ENCODE data around the gene KCTD5. TPM values are rescaled to one million over a fixed set of nuclear protein-coding genes. Genes with fewer than 3 reads are reported as not detected.
A peak's percentile ranks its signal among the peaks of the same experiment; 100 is the strongest.
"Not testable (repeated sequence)": the region's sequence is repeated elsewhere in the genome, so short reads cannot be mapped to it uniquely, and the experiment has no call there.

KCTD5 gene
- polyA plus RNA-seq, 3 donors = 21.2 to 26.0 (median 22.6) TPM

DNA sequence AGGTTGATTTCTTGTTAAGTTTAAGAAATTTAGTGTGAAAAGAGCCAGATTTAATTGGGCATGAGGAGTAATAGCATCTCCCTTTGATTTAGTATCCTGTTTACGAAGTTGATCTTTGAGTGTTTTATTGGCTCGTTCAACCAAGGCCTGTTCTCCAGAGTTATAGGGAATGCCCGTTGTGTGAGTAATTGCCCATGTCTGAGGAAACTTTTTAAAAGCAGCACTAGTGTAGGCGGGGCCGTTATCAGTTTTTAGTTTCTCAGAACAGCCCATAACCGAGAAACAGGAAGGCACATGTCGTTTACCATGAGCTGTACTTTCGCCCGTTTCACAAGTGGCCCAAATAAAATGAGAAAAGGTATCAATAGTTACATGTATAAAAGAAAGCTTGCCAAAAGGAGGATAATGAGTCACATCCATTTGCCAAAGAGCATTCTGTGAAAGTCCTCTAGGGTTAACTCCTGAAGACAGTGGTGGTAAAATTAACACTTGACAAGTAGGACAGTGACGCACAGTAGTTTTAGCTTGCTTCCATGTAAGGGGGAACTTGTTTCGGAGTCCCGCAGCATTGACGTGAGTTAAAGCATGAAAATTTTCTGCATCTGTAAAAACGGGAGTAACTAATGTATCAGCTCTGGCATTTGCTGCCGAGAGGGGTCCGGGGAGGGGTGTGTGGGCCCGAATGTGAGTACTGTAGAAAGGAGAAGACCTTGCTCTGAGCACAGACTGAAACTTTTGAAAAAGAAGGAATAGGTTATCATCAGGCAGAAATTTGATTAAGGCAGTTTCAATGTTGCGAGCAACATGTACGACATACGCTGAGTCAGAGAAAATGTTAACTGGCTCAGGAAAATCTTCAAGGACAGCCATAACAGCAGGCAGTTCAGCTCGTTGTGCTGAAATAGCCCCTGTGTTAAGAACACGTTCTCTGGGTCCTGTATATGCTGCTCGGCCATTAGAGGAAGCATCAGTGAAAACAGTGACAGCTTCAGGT, 18.5 kb upstream of the KCTD5 start:
- DNase-seq (ENCODE audit: extremely low read depth in 1 of 11, low read depth in 9 of 11, low spot score in 4 of 11) = peak in 3 of 11 donors; percentile 50 to 67 (median 63)

DNA sequence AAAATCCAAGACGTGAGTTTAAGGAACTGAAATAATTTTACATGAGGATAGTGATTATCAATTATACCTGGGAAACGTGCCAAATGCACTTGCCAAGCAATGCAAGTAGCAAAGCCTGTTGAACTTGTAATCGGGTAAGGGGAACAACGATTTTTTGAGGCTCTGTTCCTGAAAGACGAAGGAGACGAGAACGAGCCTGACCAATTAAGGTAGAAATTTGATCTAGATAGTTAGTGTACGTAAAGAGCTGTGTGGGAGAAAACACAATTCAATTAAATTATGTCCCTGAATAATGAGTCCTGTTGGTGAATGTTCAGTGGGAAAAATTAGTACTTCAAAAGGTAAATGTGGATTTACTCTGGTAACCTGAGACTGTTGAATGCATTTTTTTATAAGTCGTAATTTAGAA, 17.7 kb upstream of the KCTD5 start:
- DNase-seq (ENCODE audit: extremely low read depth in 1 of 11, low read depth in 9 of 11, low spot score in 4 of 11) = no peak

DNA sequence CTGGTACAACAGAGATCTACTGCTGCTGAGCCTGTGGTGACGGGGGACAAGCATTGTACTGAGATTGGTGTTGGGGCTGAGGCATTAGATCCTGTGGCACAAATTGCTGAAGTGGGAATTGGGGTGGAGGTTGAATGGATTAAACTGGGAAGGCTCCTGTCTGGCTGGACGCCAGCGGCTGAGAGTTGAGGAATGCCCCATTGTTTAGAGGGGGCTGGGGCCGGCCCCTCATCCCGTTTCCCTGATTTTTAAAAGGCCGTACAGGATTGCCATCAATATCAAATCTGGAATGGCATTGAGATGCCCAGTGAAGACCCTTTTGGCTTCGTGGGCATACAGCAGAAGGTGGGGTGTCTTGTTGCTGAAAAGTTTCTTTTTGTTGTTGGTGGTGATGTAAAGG, 15.7 kb upstream of the KCTD5 start:
- DNase-seq (ENCODE audit: extremely low read depth in 1 of 11, low read depth in 9 of 11, low spot score in 4 of 11) = not testable (repeated sequence)

DNA sequence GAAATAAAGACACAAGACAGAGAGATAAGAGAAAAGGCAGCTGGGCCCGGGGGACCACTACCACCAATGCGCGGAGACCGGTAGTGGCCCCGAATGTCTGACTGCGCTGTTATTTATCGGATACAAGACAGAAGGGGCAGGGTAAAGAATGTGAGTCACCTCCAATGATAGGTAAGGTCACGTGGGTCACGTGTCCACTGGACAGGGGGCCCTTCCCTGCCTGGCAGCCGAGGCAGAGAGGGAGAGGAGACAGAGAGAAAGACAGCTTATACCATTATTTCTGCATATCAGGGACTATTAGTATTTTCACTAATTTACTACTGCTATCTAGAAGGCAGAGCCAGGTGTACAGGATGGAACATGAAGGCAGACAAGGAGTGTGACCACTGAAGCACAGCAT, 12.7 kb upstream of the KCTD5 start:
- DNase-seq (ENCODE audit: extremely low read depth in 1 of 11, low read depth in 9 of 11, low spot score in 4 of 11) = not testable (repeated sequence)

DNA sequence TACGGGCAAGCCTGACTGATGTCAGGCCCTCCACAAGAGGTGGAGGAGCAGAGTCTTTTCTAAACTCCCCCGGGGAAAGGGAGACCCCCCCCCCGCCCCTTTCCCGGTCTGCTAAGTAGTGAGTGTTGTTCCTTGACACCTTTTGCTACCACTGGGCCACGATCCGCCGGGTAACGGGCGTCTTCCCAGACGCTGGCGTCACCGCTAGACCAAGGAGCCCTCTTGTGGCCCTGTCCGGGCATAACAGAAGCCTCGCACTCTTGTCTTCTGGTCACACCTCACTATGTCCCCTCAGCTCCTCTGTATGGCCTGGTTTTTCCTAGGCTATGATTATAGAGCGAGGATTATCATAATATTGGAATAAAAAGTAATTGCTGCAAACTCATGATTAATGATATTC, 12.3 kb upstream of the KCTD5 start:
- DNase-seq (ENCODE audit: extremely low read depth in 1 of 11, low read depth in 9 of 11, low spot score in 4 of 11) = not testable (repeated sequence)

DNA sequence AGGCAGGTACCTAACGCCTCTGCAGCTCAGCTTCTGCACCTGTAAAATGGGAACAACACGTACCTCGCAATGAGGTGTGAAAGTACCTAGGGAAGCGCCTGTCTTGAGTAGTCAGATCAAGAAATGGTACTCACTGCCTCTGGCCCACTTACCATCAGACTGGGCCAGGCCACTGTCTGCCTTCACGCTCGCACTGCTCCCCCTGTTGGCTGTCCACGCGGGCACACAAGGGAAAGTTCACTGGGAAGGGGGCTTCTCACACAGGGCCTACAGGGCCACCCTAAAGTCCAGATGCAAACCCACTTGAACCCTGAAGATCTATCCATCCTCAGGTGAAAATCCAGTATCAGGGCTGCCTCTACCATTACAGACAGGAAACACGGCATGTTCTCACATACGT, 11.1 kb upstream of the KCTD5 start:
- not testable (repeated sequence) for DNase-seq (ENCODE audit: extremely low read depth in 1 of 11, low read depth in 9 of 11, low spot score in 4 of 11)

DNA sequence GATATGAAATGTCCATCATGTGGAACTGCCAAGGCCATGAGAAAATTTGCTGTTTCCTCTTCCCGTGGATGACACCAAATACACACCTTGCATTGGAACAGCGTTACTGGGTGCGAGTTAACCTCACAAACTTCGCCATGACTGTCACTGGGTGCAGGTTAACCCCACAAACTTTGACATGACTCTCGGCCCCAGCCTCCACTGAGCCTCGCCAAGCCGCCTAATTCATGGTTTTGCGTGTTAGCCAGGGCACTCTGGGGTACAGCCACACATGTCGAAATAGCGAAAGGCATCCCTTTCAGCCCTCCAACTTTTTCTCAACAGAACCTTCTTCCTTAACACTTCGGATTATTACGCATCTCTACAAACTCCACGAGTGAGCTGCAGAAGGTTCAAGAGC, 10.6 kb upstream of the KCTD5 start:
- DNase-seq (ENCODE audit: extremely low read depth in 1 of 11, low read depth in 9 of 11, low spot score in 4 of 11) = no peak

DNA sequence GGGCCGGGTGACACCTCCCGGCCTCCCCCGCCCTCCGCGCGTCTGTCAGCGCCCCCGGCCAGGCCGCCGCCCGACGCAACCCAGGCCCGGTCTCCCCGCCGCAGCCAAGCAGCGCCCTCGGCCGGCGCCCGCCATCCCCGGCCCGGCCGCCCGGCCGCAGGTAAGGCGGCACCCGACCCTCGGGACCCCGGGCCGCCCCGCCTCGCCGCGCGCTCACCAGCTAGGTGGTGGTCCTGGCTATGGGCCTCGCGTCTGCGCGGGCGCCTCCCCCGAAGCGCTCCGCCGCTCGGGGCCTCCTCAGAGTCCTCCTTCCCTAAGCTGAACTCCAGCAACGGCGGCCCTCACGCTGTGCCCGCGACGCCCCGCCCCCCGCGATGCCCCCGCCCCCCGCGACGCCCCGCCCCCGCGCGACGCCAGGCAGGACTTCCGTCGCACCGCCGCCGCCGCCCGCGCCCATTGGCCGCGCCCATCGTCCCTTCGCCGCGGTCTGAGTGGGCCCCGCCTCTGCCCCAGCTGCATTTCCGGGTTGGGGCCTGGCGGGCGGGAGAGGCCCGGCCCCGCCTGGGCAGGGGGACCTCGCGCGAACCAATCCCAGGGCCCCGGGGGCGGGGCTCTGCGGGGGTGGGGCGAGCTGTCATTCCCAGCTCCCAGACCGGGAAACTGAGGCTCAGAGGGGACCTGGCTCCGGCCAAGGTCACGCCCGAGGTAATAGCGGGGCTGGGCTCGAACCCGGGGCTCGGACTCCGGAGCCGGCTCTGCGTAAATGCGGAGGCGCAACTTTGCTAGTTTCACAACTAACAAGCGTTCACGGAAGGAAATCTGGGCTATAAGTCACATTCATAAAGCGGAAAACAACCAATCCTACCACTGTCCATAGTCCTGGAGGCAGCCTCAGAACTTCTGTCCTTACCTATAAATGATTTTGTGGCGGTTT, 9.0 kb upstream of the KCTD5 start:
- peak in 9 of 11 donors; percentile 81 to 94 (median 91) for DNase-seq (ENCODE audit: extremely low read depth in 1 of 11, low read depth in 9 of 11, low spot score in 4 of 11)

DNA sequence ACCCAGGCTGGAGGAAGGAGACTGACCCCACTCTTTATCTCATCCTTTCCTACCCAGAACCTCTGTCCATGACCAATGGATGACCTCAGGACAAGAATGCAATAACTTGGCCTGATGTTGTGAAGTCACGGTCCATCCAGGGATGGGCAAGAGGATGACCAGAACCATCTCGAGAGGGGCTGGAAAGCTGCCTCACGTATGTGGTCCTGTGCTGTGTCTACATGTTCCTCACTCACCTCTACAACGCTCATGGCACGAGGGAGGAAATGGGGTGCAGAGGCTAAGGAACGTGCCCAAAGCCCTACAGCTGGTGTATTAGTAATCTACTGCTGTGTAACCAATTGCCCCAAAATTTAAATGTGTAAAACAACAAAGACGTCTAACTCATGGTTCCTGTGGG, 7.3 kb upstream of the KCTD5 start:
- no peak for DNase-seq (ENCODE audit: extremely low read depth in 1 of 11, low read depth in 9 of 11, low spot score in 4 of 11)

DNA sequence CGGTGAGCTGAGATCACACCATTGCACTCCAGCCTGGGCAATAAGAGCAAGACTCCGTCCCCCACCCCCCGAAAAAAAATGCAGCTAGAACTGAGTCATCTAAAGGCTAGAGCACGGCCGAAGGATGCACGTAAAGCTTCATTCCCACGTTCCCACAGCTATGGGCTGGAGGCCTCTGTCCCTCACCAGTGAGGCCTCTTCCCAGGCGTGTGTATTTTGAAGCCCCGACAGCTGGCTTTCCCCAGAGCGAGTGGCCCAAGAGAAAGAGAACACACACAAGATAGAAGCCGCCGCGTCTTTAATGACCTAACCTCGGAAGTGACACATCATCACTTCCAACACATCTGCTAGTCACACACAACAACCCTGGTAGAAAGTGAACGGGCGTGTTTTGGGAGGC, 6.6 kb upstream of the KCTD5 start:
- DNase-seq (ENCODE audit: extremely low read depth in 1 of 11, low read depth in 9 of 11, low spot score in 4 of 11) = no peak

DNA sequence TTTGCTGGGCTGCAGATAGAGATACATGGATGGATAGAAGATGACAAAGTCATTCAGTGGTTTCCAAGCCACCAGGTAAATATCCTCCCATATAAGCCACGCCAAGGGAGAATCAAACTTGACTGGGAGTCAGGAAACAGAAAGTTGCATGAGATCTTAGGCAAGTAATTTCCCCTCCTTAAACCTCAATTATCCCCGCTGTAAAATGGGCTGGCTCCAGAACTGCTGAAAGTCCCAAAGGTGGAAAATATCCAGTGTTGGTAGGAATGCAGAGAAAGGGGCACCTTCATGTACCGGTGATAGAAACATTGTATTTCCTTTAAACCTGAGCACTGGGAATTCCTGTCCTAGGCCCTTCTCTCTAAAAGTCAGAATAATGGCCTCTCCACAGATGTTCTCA, 5.4 kb upstream of the KCTD5 start:
- not testable (repeated sequence) for DNase-seq (ENCODE audit: extremely low read depth in 1 of 11, low read depth in 9 of 11, low spot score in 4 of 11)

DNA sequence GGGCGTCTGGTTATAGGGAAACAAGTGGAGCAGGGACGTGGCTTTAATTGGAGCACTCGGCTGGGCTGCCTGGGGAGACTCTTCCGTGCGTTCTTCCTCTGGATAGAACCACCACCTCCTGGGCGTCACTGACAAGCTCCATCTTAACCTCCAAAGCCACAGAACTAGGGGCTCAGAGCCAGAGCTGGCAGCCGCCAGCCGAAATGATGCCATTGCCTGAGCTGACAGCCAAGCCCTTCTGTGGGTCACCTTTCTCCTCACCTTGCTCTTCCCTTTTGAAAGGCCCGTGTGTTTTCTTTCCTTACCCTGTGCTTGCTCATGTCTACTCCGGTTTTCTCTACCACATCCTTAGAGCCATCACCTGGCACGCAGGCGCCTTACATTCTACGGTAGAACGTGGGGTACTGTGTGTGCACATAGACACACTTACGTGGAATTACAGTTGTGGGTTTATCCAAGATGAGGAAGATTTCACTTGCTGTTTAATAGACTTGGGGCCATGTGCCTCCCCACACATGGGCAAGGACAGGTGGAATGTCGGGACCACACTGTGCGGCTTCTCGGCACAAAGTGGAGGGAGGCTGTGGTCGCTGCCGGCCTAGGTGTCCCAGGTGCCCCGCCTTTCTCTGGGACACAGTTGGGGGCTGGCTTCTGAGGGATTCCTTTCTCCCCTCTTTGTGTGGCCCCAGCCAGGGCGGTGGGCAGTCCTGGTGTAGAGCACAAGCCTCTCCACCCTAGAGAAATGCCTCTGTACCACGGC, 3.9 kb upstream of the KCTD5 start:
- DNase-seq (ENCODE audit: extremely low read depth in 1 of 11, low read depth in 9 of 11, low spot score in 4 of 11) = not testable (repeated sequence)

DNA sequence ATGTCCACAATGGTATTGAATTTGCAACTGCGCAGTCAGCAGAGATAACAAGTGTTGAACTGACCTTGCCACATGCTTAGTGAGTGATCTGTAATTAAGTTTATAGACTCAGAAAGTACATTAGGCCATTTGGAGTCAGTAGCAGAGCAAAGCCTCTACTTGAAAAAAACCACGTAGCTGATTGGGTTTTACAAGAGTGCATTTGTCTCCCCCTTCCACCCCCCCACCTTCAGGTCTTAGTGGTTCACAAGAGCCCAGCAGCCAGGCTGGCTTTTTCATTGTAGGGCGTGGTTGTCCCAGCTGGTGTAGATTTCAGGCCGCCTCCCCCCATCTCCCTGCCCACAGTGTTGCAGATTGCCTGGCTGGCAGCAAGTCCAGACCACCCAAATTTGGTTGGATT, 2.4 kb upstream of the KCTD5 start:
- not testable (repeated sequence) for DNase-seq (ENCODE audit: extremely low read depth in 1 of 11, low read depth in 9 of 11, low spot score in 4 of 11)

DNA sequence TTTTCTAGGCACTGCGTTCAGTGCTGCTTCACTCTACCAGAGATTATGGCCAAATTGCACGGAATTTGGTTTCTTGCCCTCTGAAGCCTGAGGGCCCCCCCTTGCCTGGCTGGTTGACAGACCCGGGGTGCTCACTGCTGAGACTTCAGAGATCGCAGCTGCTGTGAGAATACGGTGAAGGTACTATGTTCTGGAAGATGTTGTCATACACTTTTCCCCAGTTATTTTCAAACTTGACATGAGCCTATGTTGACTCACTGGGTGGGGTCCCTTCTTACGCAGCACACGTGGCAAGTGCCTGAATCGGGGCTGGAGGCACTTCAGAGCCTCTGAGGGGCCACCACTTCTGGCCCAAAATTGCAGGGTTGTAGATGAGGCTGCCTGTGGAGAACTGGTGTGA, 2.0 kb upstream of the KCTD5 start:
- DNase-seq (ENCODE audit: extremely low read depth in 1 of 11, low read depth in 9 of 11, low spot score in 4 of 11) = not testable (repeated sequence)

DNA sequence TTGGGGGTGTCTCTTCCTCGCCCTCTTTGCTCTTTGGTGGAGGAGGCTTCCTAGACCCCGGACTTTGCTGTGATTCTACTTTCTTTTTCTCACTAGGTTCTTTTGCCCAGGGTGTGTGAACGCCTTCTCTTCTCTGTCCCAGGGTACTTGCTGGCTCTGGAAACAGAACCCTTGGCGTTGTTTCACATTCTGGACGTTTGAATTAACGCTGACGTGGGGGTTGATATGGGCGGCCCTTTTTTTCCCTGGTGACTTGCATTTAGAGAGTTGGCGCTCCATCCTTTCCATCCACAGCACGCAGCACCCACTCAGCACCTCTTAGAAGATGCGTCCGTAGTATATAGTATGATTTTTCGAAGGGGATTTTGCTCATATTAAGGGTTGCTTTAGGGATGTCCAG, 718 bp downstream of the KCTD5 start:
- DNase-seq (ENCODE audit: extremely low read depth in 1 of 11, low read depth in 9 of 11, low spot score in 4 of 11) = not testable (repeated sequence)

DNA sequence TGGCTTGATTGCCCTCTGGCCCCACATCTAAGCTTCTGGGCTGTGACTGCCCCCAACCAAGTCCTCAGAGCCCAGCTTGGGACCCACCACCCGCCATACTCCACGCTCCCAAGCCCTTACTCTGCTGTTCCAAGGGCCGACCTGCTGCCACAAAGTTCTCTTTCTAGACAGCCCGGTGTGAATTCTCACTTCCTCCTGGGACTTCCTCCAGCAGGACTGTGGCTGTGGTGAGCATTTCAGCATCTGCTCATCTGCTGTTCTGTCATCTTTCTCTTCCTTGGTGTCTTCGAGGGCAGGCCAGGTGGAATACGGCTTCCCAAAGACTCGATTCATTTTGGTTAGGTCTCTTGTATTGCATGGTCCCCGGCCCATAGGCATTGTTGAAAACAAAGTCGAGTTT, 3.8 kb downstream of the KCTD5 start:
- not testable (repeated sequence) for DNase-seq (ENCODE audit: extremely low read depth in 1 of 11, low read depth in 9 of 11, low spot score in 4 of 11)

DNA sequence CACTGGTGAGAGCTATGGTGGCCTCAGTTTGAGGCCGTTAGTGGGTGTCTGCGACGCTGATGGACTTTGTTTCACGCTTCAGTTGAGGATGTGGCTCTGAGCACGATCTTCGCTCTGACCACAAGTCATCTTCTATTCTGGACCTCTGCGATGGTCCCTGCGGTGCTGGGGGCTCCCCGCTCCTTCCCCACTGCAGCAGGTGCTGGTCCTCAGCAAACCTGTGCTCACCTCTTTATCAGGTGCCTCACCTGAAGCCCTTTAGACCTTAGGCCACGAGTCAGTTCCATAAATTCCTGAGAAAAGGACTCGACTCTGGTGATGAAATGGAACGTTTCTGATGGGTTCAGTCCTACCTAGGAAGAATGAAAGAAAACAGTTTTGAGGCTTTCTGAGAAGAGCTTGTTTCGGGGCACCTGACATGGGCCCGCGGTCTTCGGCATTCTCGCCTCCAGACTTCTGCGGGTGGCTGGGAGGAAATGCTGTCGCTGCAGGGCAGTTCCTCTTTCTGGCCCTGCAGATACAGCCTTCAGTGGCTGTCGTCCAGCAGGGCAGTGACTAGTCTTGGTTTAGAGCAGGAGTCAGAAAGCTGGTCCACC, 4.7 kb downstream of the KCTD5 start:
- no peak for DNase-seq (ENCODE audit: extremely low read depth in 1 of 11, low read depth in 9 of 11, low spot score in 4 of 11)

DNA sequence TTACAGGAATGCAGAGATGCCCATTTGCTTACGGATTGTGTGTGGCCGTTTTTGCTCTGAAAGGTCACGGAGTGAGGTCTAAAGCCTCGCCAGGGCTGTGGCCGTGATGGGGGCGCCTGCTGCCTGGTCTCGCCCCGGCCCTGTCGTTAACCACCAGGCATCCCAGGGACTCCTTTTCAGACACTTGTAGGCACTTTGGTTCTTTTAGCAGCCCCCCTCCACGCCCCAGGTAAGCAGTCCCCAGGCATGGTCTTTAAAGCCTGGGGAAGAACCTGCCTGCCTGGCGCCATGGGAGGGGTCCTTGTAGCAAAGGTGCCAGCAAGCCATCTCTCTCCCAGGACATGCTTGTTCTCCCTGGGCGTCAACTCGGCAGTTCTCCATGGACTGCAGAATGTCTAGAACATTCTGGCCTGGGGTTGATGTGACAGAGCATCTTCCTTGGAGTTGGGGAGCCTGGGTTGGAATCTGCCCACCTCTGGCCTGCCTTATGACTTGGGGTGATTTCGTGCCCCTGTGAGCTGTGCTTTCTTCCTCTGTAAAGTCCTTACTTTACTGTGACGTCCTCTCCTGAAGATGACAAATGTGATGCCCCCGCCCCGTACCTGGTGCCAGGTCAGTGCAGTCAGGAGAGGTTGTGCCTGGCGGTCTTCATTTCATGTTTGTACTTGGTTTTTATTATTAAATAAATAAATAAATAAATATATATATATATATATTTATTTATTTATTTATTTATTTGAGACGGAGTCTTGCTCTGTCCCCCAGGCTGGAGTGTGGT, 5.4 kb downstream of the KCTD5 start:
- no peak for DNase-seq (ENCODE audit: extremely low read depth in 1 of 11, low read depth in 9 of 11, low spot score in 4 of 11)
